GM12878 (cell line): ENCODE results near the gene AP3M1. TPM values are rescaled to one million over a fixed set of nuclear protein-coding genes. Genes with fewer than 3 reads are reported as not detected.

ENCODE experiments used
- ATAC-seq: fragments of 200-7000 bp; cut with Tn5 transposase; 3 replicates; pipeline ENCODE4 v1.9.1; 2020; ENCODE audit warnings: mild to moderate bottlenecking, moderate library complexity
- BruUV-seq: library from RNA; stranded (reverse); fragments of 400-500 nt; replicated peaks from 2 replicates; lab custom pipeline; 2021; lab: Mats Ljungman, UMichigan
- CTCF ChIA-PET: fragments of 300-600 bp; sonication (Branson Sonifier 250); formaldehyde crosslinking; extraction: SDS; loops from one replicate; lab custom pipeline; 2021; ENCODE audit warnings: inconsistent platforms; lab: Yijun Ruan, JAX
- POLR2A ChIA-PET: fragments of 350-600 bp; formaldehyde crosslinking; extraction: SDS; loops from one replicate; lab custom pipeline; 2021; ENCODE audit warnings: inconsistent platforms; lab: Charles Lee
- RAD21 ChIA-PET: fragments of 300-600 bp; sonication (Branson Sonifier 250); formaldehyde crosslinking; loops from one replicate; lab custom pipeline; 2023; ENCODE audit warnings: antibody characterized with exemption; ENCODE audit not compliant: unreplicated experiment; lab: Charles Lee
- SMC1A ChIA-PET: fragments of 300-600 bp; sonication (Branson Sonifier 250); formaldehyde crosslinking; loops from one replicate; lab custom pipeline; 2023; ENCODE audit not compliant: unreplicated experiment, uncharacterized antibody; lab: Charles Lee
- DNase-seq: peaks from one replicate; pipeline ENCODE4 v3.0.0-alpha.2; 2011; ENCODE audit warnings: low read depth, low spot score
- FAIRE-seq: peaks from 3 replicates; lab custom pipeline; 2011; peaks lifted over from hg19 to GRCh38; lab: Jason Lieb, UNC
- H2AFZ ChIP-seq: 2 replicates; pipeline ENCODE4 v1.6.0; 2011; ENCODE audit warnings: low read depth, low read length, control low read depth; ENCODE audit not compliant: control insufficient read depth
- H3K27ac ChIP-seq: 2 replicates; pipeline ENCODE4 v1.5.1; 2011; ENCODE audit warnings: control low read depth; ENCODE audit not compliant: control insufficient read depth, insufficient read depth
- H3K27me3 ChIP-seq, 2 experiments: replicated peaks in 1 of 2; 2 replicates each; pipeline versions ENCODE4 v1.6.0 to v1.6.1; 2011; ENCODE audit warnings: low read length in 1 of 2; ENCODE audit not compliant: control insufficient read depth in 2 of 2, insufficient read depth in 2 of 2
- H3K36me3 ChIP-seq, 2 experiments: 2 replicates each; pipeline ENCODE4 v1.5.1; 2011; ENCODE audit warnings: low read length in 1 of 2; ENCODE audit not compliant: control insufficient read depth in 2 of 2, insufficient read depth in 2 of 2
- H3K4me1 ChIP-seq: 2 replicates; pipeline ENCODE4 v1.6.1; 2011; ENCODE audit warnings: mild to moderate bottlenecking, low read length, moderate library complexity, mixed read lengths; ENCODE audit not compliant: control insufficient read depth, insufficient read depth
- H3K4me2 ChIP-seq: 2 replicates; pipeline ENCODE4 v1.6.0; 2011; ENCODE audit warnings: control low read depth; ENCODE audit not compliant: control insufficient read depth, insufficient read depth
- H3K4me3 ChIP-seq: fragments of 200-600 bp; sonication (generic); 2 replicates; pipeline ENCODE4 v1.5.1; 2016
- H3K79me2 ChIP-seq: 2 replicates; pipeline ENCODE4 v1.6.0; 2011; ENCODE audit warnings: low read length; ENCODE audit not compliant: control insufficient read depth, insufficient read depth
- H3K9ac ChIP-seq: 2 replicates; pipeline ENCODE4 v1.8.0; 2011; ENCODE audit warnings: low read length, control low read depth, mixed read lengths; ENCODE audit not compliant: control insufficient read depth, insufficient read depth
- H3K9me3 ChIP-seq: replicated peaks from 3 replicates; pipeline ENCODE4 v1.5.1; 2011; ENCODE audit warnings: mild to moderate bottlenecking, low read length; ENCODE audit not compliant: control insufficient read depth, insufficient read depth
- H4K20me1 ChIP-seq: 2 replicates; pipeline ENCODE4 v1.6.0; 2011; ENCODE audit not compliant: control insufficient read depth, insufficient read depth
- BHLHE40 ChIP-seq, 2 experiments: fragments of 450-650 bp in 1 of 2; IDR thresholded peaks; 2 replicates each; pipeline ENCODE4 v1.6.1; 2011 to 2017; ENCODE audit warnings: low read depth in 2 of 2, borderline replicate concordance in 1 of 2, improper control_type of control experiment in 1 of 2, low read length in 1 of 2, mild to moderate bottlenecking in 1 of 2
- CREM ChIP-seq: IDR thresholded peaks from 2 replicates; pipeline ENCODE4 v1.6.1; 2014; ENCODE audit warnings: antibody characterized with exemption, low read depth
- EED ChIP-seq: sonication (generic); IDR thresholded peaks from 2 replicates; pipeline ENCODE4 v1.6.1; 2016; ENCODE audit warnings: antibody characterized with exemption, low read depth
- FOXK2 ChIP-seq: fragments of 450-650 bp; IDR thresholded peaks from 2 replicates; pipeline ENCODE4 v1.6.1; 2017; ENCODE audit warnings: mild to moderate bottlenecking, moderate library complexity
- GABPA ChIP-seq: IDR thresholded peaks from 2 replicates; pipeline ENCODE4 v1.6.1; 2014; ENCODE audit warnings: antibody characterized with exemption, low read depth, mild to moderate bottlenecking, inconsistent platforms
- IKZF1 ChIP-seq: fragments of 450-650 bp; conservative IDR thresholded peaks from 2 replicates; pipeline ENCODE4 v1.6.1; 2017; ENCODE audit warnings: antibody characterized with exemption, mild to moderate bottlenecking
- JUNB ChIP-seq: IDR thresholded peaks from 2 replicates; pipeline ENCODE4 v1.6.1; 2016; ENCODE audit warnings: antibody characterized with exemption, mild to moderate bottlenecking
- PBX3 ChIP-seq: IDR thresholded peaks from 2 replicates; pipeline ENCODE4 v1.6.1; 2011; ENCODE audit warnings: mild to moderate bottlenecking, low read depth, low read length, moderate library complexity; ENCODE audit not compliant: insufficient replicate concordance
- RB1 ChIP-seq: fragments of 450-650 bp; formaldehyde crosslinking; IDR thresholded peaks from 2 replicates; pipeline ENCODE4 v1.6.1; 2017; ENCODE audit warnings: mild to moderate bottlenecking, borderline replicate concordance
- SRF ChIP-seq, 2 experiments: IDR thresholded peaks; 2 replicates each; pipeline ENCODE4 v1.6.1; 2011; ENCODE audit warnings: low read depth in 2 of 2, low read length in 2 of 2, mild to moderate bottlenecking in 1 of 2, moderate library complexity in 1 of 2
- STAT1 ChIP-seq: fragments of 450-650 bp; conservative IDR thresholded peaks from 2 replicates; pipeline ENCODE4 v1.6.1; 2014; ENCODE audit warnings: antibody characterized with exemption, mild to moderate bottlenecking
- TAF1 ChIP-seq: IDR thresholded peaks from 2 replicates; pipeline ENCODE4 v1.6.1; 2011; ENCODE audit warnings: mild to moderate bottlenecking, low read depth, low read length, borderline replicate concordance
- ZBED1 ChIP-seq: IDR thresholded peaks from 2 replicates; pipeline ENCODE4 v1.6.1; 2016; ENCODE audit warnings: borderline replicate concordance
- ZNF217 ChIP-seq: fragments of 450-650 bp; IDR thresholded peaks from 2 replicates; pipeline ENCODE4 v1.6.1; 2017; ENCODE audit warnings: antibody characterized with exemption, mild to moderate bottlenecking
- in situ Hi-C: fragments of 300-500 bp; cut with MboI; formaldehyde crosslinking; loops from 9 replicates; pipeline ENCODE4 v1.14.3; 2018; ENCODE audit warnings: mixed read lengths
- intact Hi-C: fragments of 100-400 bp; cut with micrococcal nuclease; formaldehyde crosslinking; loops from one replicate; pipeline ENCODE4 v1.14.2; 2022; ENCODE audit not compliant: unreplicated experiment
- polyA plus RNA-seq, 11 experiments: library from polyadenylated mRNA; depleted of rRNA in 4 of 11; unstranded in 6 of 11; stranded (reverse) in 5 of 11; fragments of >200 nt; fragmentation: Nextera tagmentation in 4 of 11; fragmentation: Illumina TruSeq in 1 of 11; extraction: Ambion mirVana in 4 of 11; extraction: Trizol in 1 of 11; gene quantifications; 1 replicate in 1 of 11; 2 replicates in 10 of 11; pipeline versions ENCODE4 v1.2.1 to v1.2.3, GENCODE V29; 2011 to 2016; ENCODE audit warnings: inconsistent platforms in 2 of 11, missing spikeins in 2 of 11, low read depth in 1 of 11
- total RNA-seq, 4 experiments: library from RNA; depleted of rRNA in 3 of 4; stranded (reverse); fragments of >200 nt in 3 of 4; fragmentation: Illumina TruSeq in 1 of 4; extraction: Trizol in 1 of 4; gene quantifications; 2 replicates each; pipeline versions ENCODE4 v1.2.1 to v1.2.3, GENCODE V29; 2013 to 2021

AP3M1 gene
- total and polyA plus RNA-seq, 10 of the 15 experiments (the other 5 are each of a cell fraction or from before 2014, with no cell fraction given), result 22.1 to 83.4 (median 47.7) TPM

GRCh38 chr10:74072503-74072902, 78.1 kb downstream of the AP3M1 start (continued):
- no peak for TF ChIP-seq CREM
- TF ChIP-seq PBX3, result no peak
- no peak for TF ChIP-seq STAT1
- TF ChIP-seq ZNF217, result no peak
- no peak for TF ChIP-seq JUNB
- no peak for TF ChIP-seq RB1
- TF ChIP-seq GABPA, result no peak
- TF ChIP-seq SRF (IDR thresholded peaks at IDR 0.05; ENCODE audit: low read depth in 2 of 2, low read length in 2 of 2), result no peak
- TF ChIP-seq FOXK2, result no peak
- TF ChIP-seq EED, result no peak

- no TSS peak for BruUV-seq
- H2AFZ ChIP-seq, result no peak overlapping the region
- in situ Hi-C loops, result no loop called here
- DNase-seq (no peak), FAIRE-seq (no peak), ATAC-seq (no peak)
- TF ChIP-seq TAF1 (no peak), ZBED1 (no peak), JUNB (no peak), IKZF1 (no peak), BHLHE40 (IDR thresholded peaks at IDR 0.05; ENCODE audit: borderline replicate concordance in 1 of 2, low read depth in 2 of 2, low read length in 1 of 2) (no peak)
- H3K4me2 ChIP-seq, result no peak overlapping the region
- no peaks in the 10 kb centered on the region for H3K79me2 ChIP-seq
- H3K9me3 ChIP-seq, result no peaks in the 10 kb centered on the region
- RAD21 ChIA-PET, result interaction anchor here (0.6 kb wide), 1 partner anchor 113 kb away, joined by 3 read pairs; no protein-coding TSS in a partner anchor
- POLR2A ChIA-PET, result no interaction called here
- no peaks in the 10 kb centered on the region for H3K27me3 ChIP-seq
- no peak overlapping the region for H3K4me3 ChIP-seq
- H3K27ac ChIP-seq, result no peak overlapping the region
- peaks cover 2% of the 10 kb centered on the region; the same call in 1 of the 2 replicates for H3K4me1 ChIP-seq
- intact Hi-C loops, result no loop called here
- no peak overlapping the region for H3K9ac ChIP-seq
- SMC1A ChIA-PET, result interaction anchor here (0.6 to 1.4 kb wide), 3 partner anchors 15 to 163 kb away, joined by 3 to 5 read pairs (median 3); no protein-coding TSS in a partner anchor
- no peaks in the 10 kb centered on the region for H4K20me1 ChIP-seq
- no peaks in the 10 kb centered on the region for H3K36me3 ChIP-seq
- CTCF ChIA-PET, result interaction anchor here (1.6 kb wide), 1 partner anchor 11 kb away, joined by 5 read pairs; no protein-coding TSS in a partner anchor
Observed at GRCh38 chr10:74071157-74071556, 79.5 kb downstream of the AP3M1 start.

Other genes with a start within 250 kb of the AP3M1 start
- 11.2 and 11.9 TPM in 2 replicates for gene PLAU, start 239.7 kb downstream of the AP3M1 start, total RNA-seq (2014; rRNA removed)
- 9.3 and 16.0 TPM in 2 replicates for gene PLAU, start 239.7 kb downstream of the AP3M1 start, total RNA-seq (2014; rRNA removed; fragmentation: Illumina TruSeq; extraction: Trizol)
- 15.2 and 17.1 TPM in 2 replicates for gene PLAU, start 239.7 kb downstream of the AP3M1 start, total RNA-seq (2021)
- 2.0 and 2.5 TPM in 2 replicates for gene PLAU, start 239.7 kb downstream of the AP3M1 start, polyA plus RNA-seq (2011; rRNA removed)
- 10.4 and 12.8 TPM in 2 replicates for gene PLAU, start 239.7 kb downstream of the AP3M1 start, polyA plus RNA-seq (2014; fragmentation: Illumina TruSeq; extraction: Trizol)
- gene PLAU, start 239.7 kb downstream of the AP3M1 start, polyA plus RNA-seq (2014; fragmentation: Nextera tagmentation; extraction: Ambion mirVana), result 1 to 10 TPM; 5.7 to 8.0 TPM
- gene PLAU, start 239.7 kb downstream of the AP3M1 start, polyA plus RNA-seq (2014; rRNA removed), result 11.1 and 12.2 TPM in 2 replicates
- 10 to 100 TPM; 16.9 to 20.9 TPM for gene PLAU, start 239.7 kb downstream of the AP3M1 start, polyA plus RNA-seq (2016; fragmentation: Nextera tagmentation; extraction: Ambion mirVana)
- 22.5 and 23.6 TPM in 2 replicates for gene VCL, start 152.7 kb downstream of the AP3M1 start, total RNA-seq (2014; rRNA removed)
- gene VCL, start 152.7 kb downstream of the AP3M1 start, total RNA-seq (2014; rRNA removed; fragmentation: Illumina TruSeq; extraction: Trizol), result 22.8 and 24.4 TPM in 2 replicates
- gene VCL, start 152.7 kb downstream of the AP3M1 start, total RNA-seq (2021), result 49.3 and 54.6 TPM in 2 replicates
- 10.7 and 13.8 TPM in 2 replicates for gene VCL, start 152.7 kb downstream of the AP3M1 start, polyA plus RNA-seq (2011; rRNA removed)
- 28.8 and 29.0 TPM in 2 replicates for gene VCL, start 152.7 kb downstream of the AP3M1 start, polyA plus RNA-seq (2014; fragmentation: Illumina TruSeq; extraction: Trizol)
- 1 to 10 TPM; 6.7 to 9.2 TPM for gene VCL, start 152.7 kb downstream of the AP3M1 start, polyA plus RNA-seq (2014; fragmentation: Nextera tagmentation; extraction: Ambion mirVana)
- gene VCL, start 152.7 kb downstream of the AP3M1 start, polyA plus RNA-seq (2014; rRNA removed), result 24.3 and 25.1 TPM in 2 replicates
- 10 to 100 TPM; 38.4 to 39.0 TPM for gene VCL, start 152.7 kb downstream of the AP3M1 start, polyA plus RNA-seq (2016; fragmentation: Nextera tagmentation; extraction: Ambion mirVana)
- 65.5 and 79.2 TPM in 2 replicates for gene ADK, start 393 bp upstream of the AP3M1 start, total RNA-seq (2014; rRNA removed)
- 77.2 and 77.5 TPM in 2 replicates for gene ADK, start 393 bp upstream of the AP3M1 start, total RNA-seq (2014; rRNA removed; fragmentation: Illumina TruSeq; extraction: Trizol)
- 71.9 and 73.6 TPM in 2 replicates for gene ADK, start 393 bp upstream of the AP3M1 start, total RNA-seq (2021)
- 42.0 and 60.5 TPM in 2 replicates for gene ADK, start 393 bp upstream of the AP3M1 start, polyA plus RNA-seq (2011; rRNA removed)
- 85.8 and 106 TPM in 2 replicates for gene ADK, start 393 bp upstream of the AP3M1 start, polyA plus RNA-seq (2014; fragmentation: Illumina TruSeq; extraction: Trizol)
- gene ADK, start 393 bp upstream of the AP3M1 start, polyA plus RNA-seq (2014; fragmentation: Nextera tagmentation; extraction: Ambion mirVana), result 100 to 1,000 TPM; 107 to 117 TPM
- 50.3 and 67.4 TPM in 2 replicates for gene ADK, start 393 bp upstream of the AP3M1 start, polyA plus RNA-seq (2014; rRNA removed)
- gene ADK, start 393 bp upstream of the AP3M1 start, polyA plus RNA-seq (2016; fragmentation: Nextera tagmentation; extraction: Ambion mirVana), result 100 to 1,000 TPM; 148 to 151 TPM